ENCODE measurements around the gene RPSA. TPM values are rescaled to one million over a fixed set of nuclear protein-coding genes. Genes with fewer than 3 reads are reported as not detected.

The RPSA gene
- total and polyA plus RNA-seq, 4 donors, result 657 to 1,968 (median 1,258) TPM

- Histone ChIP-seq H3K36me3 (ENCODE audit: control insufficient read depth in 4 of 4, insufficient read depth in 4 of 4, low read length in 4 of 4) (no peaks in the 10 kb centered on the region), H3K27me3 (ENCODE audit: control insufficient read depth in 3 of 3, insufficient read depth in 3 of 3, low read length in 2 of 3) (no peaks in the 10 kb centered on the region), H3K4me1 (ENCODE audit: control insufficient read depth in 5 of 5, insufficient read depth in 5 of 5, low read length in 5 of 5) (no peaks in the 10 kb centered on the region), H3K9ac (ENCODE audit: insufficient read depth in 1 of 2, low read length in 2 of 2) (no peak overlapping the region), H3K4me3 (no peak overlapping the region), H3K27ac (ENCODE audit: low read depth in 1 of 2, low read length in 1 of 2) (no peak overlapping the region), H3K9me3 (ENCODE audit: control insufficient read depth in 4 of 4, insufficient read depth in 3 of 4, low read length in 3 of 4) (no peaks in the 10 kb centered on the region)
- 94 to 95% methylated on average over 10 of the region's 10 CpGs for WGBS, 2 donors
- DNase-seq (no peak), ATAC-seq (ENCODE audit: insufficient read depth, low FRiP score) (no peak)
- no peak for TF ChIP-seq CTCF (IDR thresholded peaks at IDR 0.05; ENCODE audit: control extremely low read depth, extremely low read depth)
Observed at GRCh38 chr3:39378957-39379777, 27.4 kb upstream of the RPSA start.

GRCh38 chr3:39379778-39380155, 26.8 kb upstream of the RPSA start:
- 67 to 90% methylated on average over 5 of the region's 5 CpGs for WGBS, 2 donors
- H3K36me3 ChIP-seq (ENCODE audit: control insufficient read depth in 4 of 4, insufficient read depth in 4 of 4, low read length in 4 of 4), result no peaks in the 10 kb centered on the region
- H3K4me1 ChIP-seq (ENCODE audit: control insufficient read depth in 5 of 5, insufficient read depth in 5 of 5, low read length in 5 of 5), result peaks cover 0 to 2% (median 0%) of the 10 kb centered on the region in 5 donors
- H3K27me3 ChIP-seq (ENCODE audit: control insufficient read depth in 3 of 3, insufficient read depth in 3 of 3, low read length in 2 of 3), result no peaks in the 10 kb centered on the region
- ATAC-seq (ENCODE audit: insufficient read depth, low FRiP score) (no peak), DNase-seq (no peak)
- no peak overlapping the region for H3K9ac ChIP-seq (ENCODE audit: insufficient read depth in 1 of 2, low read length in 2 of 2)
- H3K9me3 ChIP-seq (ENCODE audit: control insufficient read depth in 4 of 4, insufficient read depth in 3 of 4, low read length in 3 of 4), result no peaks in the 10 kb centered on the region
- H3K27ac ChIP-seq (ENCODE audit: low read depth in 1 of 2, low read length in 1 of 2), result no peak overlapping the region
- no peak for TF ChIP-seq CTCF (IDR thresholded peaks at IDR 0.05; ENCODE audit: control extremely low read depth, extremely low read depth)
- H3K4me3 ChIP-seq, result no peak overlapping the region

- Histone ChIP-seq H3K4me1 (ENCODE audit: control insufficient read depth in 5 of 5, insufficient read depth in 5 of 5, low read length in 5 of 5) (peaks cover 0 to 10% (median 0%) of the 10 kb centered on the region in 5 donors), H3K9me3 (ENCODE audit: control insufficient read depth in 4 of 4, insufficient read depth in 3 of 4, low read length in 3 of 4) (no peaks in the 10 kb centered on the region), H3K27ac (ENCODE audit: low read depth in 1 of 2, low read length in 1 of 2) (no peak overlapping the region), H3K36me3 (ENCODE audit: control insufficient read depth in 4 of 4, insufficient read depth in 4 of 4, low read length in 4 of 4) (peaks cover 0 to 2% (median 0%) of the 10 kb centered on the region in 4 donors), H3K4me3 (no peak overlapping the region), H3K9ac (ENCODE audit: insufficient read depth in 1 of 2, low read length in 2 of 2) (no peak overlapping the region), H3K27me3 (ENCODE audit: control insufficient read depth in 3 of 3, insufficient read depth in 3 of 3, low read length in 2 of 3) (no peaks in the 10 kb centered on the region)
- DNase-seq (no peak), ATAC-seq (ENCODE audit: insufficient read depth, low FRiP score) (no peak)
- 94 to 99% methylated on average over 3 of the region's 3 CpGs for WGBS, 2 donors
- TF ChIP-seq CTCF (IDR thresholded peaks at IDR 0.05; ENCODE audit: control extremely low read depth, extremely low read depth), result no peak
Observed at GRCh38 chr3:39381432-39381831, 25.1 kb upstream of the RPSA start.
